ENCODE measurements around the gene SPOUT1. TPM values are rescaled to one million over a fixed set of nuclear protein-coding genes. Genes with fewer than 3 reads are reported as not detected.
A peak's percentile ranks its signal among the peaks of the same experiment; 100 is the strongest.

Gene SPOUT1
- total and polyA plus RNA-seq, 2 of the 13 experiments (the other 11 are each of a cell fraction or from before 2014, with no cell fraction given) = 39.0 to 45.8 TPM

GRCh38 chr9:128818099-128818838 is 11.3 kb downstream of the SPOUT1 start, which contains the start of gene ENDOG (continued):
- TF ChIP-seq ZNF260 (CRISPR knock-in tag; IDR thresholded peaks at IDR 0.05; ENCODE audit: borderline replicate concordance, low read depth) = no peak
- TF ChIP-seq CAMTA2 (CRISPR knock-in tag; IDR thresholded peaks at IDR 0.05; ENCODE audit: borderline replicate concordance) = no peak
- TF ChIP-seq PRMT3 (CRISPR knock-in tag; IDR thresholded peaks at IDR 0.05; ENCODE audit: borderline replicate concordance, low read depth) = no peak; the same call in 1 of the 2 replicates
- no peak for TF ChIP-seq MAFF (IDR thresholded peaks at IDR 0.05; ENCODE audit: low read depth, low read length)
- no peak; the same call in 1 of the 2 replicates for TF ChIP-seq REPIN1 (CRISPR knock-in tag; IDR thresholded peaks at IDR 0.05; ENCODE audit: borderline replicate concordance, low read depth)
- no peak for TF ChIP-seq ZNF460 (CRISPR knock-in tag; IDR thresholded peaks at IDR 0.05; ENCODE audit: borderline replicate concordance)
- no peak for TF ChIP-seq ATF4 (CRISPR knock-in tag; IDR thresholded peaks at IDR 0.05)
- TF ChIP-seq ZNF543 (CRISPR knock-in tag; IDR thresholded peaks at IDR 0.05) = no peak; the same call in 1 of the 2 replicates
- peak; percentile 56; the same call in 1 of the 2 replicates for TF ChIP-seq SALL1 (CRISPR knock-in tag; IDR thresholded peaks at IDR 0.05)
- TF ChIP-seq NFATC3 (CRISPR knock-in tag; IDR thresholded peaks at IDR 0.05) = no peak
- no peak for TF ChIP-seq NR1H2 (CRISPR knock-in tag; IDR thresholded peaks at IDR 0.05; ENCODE audit: borderline replicate concordance, low read depth)
- no peak for TF ChIP-seq HHEX (CRISPR knock-in tag; IDR thresholded peaks at IDR 0.05)
- TF ChIP-seq SIX1 (CRISPR knock-in tag; IDR thresholded peaks at IDR 0.05; ENCODE audit: borderline replicate concordance) = no peak
- no peak for TF ChIP-seq NFKB2 (CRISPR knock-in tag; IDR thresholded peaks at IDR 0.05; ENCODE audit: borderline replicate concordance)
- TF ChIP-seq SOX6 (IDR thresholded peaks at IDR 0.05) = no peak
- TF ChIP-seq SOX6 (CRISPR knock-in tag; IDR thresholded peaks at IDR 0.05) = 0 out of 2 replicates have a peak, but pooled peaks have one; percentile 25
- no peak for TF ChIP-seq ZNF710 (CRISPR knock-in tag; IDR thresholded peaks at IDR 0.05; ENCODE audit: borderline replicate concordance)
- no peak for TF ChIP-seq ZNF780A (CRISPR knock-in tag; IDR thresholded peaks at IDR 0.05)
- TF ChIP-seq ZFP36L2 (CRISPR knock-in tag; IDR thresholded peaks at IDR 0.05) = no peak
- TF ChIP-seq CBX5 (CRISPR knock-in tag; IDR thresholded peaks at IDR 0.05; ENCODE audit: borderline replicate concordance) = no peak; the same call in 1 of the 2 replicates
- 0 out of 2 replicates have a peak, but pooled peaks have one; percentile 20 for TF ChIP-seq ZNF264 (CRISPR knock-in tag; IDR thresholded peaks at IDR 0.05)
- no peak for TF ChIP-seq HMG20B (CRISPR knock-in tag; conservative IDR thresholded peaks at IDR 0.05)
- 0 out of 2 replicates have a peak, but pooled peaks have one; percentile 39 for TF ChIP-seq RELA (CRISPR knock-in tag; IDR thresholded peaks at IDR 0.05)
- peak; percentile 40; the same call in 1 of the 2 replicates for TF ChIP-seq ZFP36L1 (CRISPR knock-in tag; IDR thresholded peaks at IDR 0.05)
- TF ChIP-seq NFE2 (CRISPR knock-in tag; IDR thresholded peaks at IDR 0.05) = no peak
